ENCODE measurements around the gene TBL1X.

DNA sequence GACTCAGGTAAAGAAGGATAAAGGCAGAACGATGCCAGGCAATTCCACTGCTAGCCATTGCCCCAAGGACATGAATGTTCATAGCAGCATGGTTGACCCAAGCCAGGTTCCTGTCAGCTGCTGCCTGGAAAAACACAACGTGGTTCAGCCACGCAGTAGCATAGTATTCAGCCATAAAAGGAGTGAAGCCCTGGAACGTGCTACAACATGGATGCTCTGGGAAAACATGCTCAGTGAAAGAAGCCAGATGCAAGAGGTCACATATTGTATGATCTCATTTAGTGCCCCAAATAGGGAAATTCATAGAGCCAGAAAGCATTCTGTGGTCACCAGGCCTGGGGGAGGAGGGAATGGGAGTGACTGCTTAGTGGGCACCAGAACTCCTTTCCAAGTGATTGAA, 170.9 kb downstream of the TBL1X start:
- TF ChIP-seq, protein P1, sequence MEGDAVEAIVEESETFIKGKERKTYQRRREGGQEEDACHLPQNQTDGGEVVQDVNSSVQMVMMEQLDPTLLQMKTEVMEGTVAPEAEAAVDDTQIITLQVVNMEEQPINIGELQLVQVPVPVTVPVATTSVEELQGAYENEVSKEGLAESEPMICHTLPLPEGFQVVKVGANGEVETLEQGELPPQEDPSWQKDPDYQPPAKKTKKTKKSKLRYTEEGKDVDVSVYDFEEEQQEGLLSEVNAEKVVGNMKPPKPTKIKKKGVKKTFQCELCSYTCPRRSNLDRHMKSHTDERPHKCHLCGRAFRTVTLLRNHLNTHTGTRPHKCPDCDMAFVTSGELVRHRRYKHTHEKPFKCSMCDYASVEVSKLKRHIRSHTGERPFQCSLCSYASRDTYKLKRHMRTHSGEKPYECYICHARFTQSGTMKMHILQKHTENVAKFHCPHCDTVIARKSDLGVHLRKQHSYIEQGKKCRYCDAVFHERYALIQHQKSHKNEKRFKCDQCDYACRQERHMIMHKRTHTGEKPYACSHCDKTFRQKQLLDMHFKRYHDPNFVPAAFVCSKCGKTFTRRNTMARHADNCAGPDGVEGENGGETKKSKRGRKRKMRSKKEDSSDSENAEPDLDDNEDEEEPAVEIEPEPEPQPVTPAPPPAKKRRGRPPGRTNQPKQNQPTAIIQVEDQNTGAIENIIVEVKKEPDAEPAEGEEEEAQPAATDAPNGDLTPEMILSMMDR (IDR thresholded peaks at IDR 0.05) = no peak
- TF ChIP-seq ZFX (IDR thresholded peaks at IDR 0.05; ENCODE audit: borderline replicate concordance) = no peak
